VCaP (cell line): Measurements from ENCODE around the gene LRRC10.

Experiments
- H3K27ac ChIP-seq: fragments of 450-650 bp; 2 replicates; pipeline ENCODE4 v1.5.1; 2017
- CTCF ChIP-seq: fragments of 450-650 bp; conservative IDR thresholded peaks from 2 replicates; pipeline ENCODE4 v1.5.1; 2017; ENCODE audit warnings: mild to moderate bottlenecking, moderate library complexity

LRRC10 gene

GRCh38 chr12:69569236-69569635 is 41.5 kb downstream of the LRRC10 start:
- H3K27ac ChIP-seq, result peak overlapping the region; percentile 23

GRCh38 chr12:69566603-69567002 is 44.1 kb downstream of the LRRC10 start:
- peak; percentile 32 for TF ChIP-seq CTCF
- no peak overlapping the region for H3K27ac ChIP-seq

More at GRCh38 chr12:69569236-69569635, 41.5 kb downstream of the LRRC10 start:
- no peak for TF ChIP-seq CTCF

GRCh38 chr12:69563166-69563762 is 47.4 kb downstream of the LRRC10 start:
- no peak overlapping the region for H3K27ac ChIP-seq
- TF ChIP-seq CTCF, result no peak
